GM04504 (cell line): ENCODE results near the gene DDOST.
"Not testable (repeated sequence)": the region's sequence is repeated elsewhere in the genome, so short reads cannot be mapped to it uniquely, and the experiment has no call there.

Experiments used
- DNase-seq: peaks from one replicate; pipeline ENCODE4 v3.0.0-alpha.2; 2012; ENCODE audit warnings: low read depth

DDOST gene

DNA sequence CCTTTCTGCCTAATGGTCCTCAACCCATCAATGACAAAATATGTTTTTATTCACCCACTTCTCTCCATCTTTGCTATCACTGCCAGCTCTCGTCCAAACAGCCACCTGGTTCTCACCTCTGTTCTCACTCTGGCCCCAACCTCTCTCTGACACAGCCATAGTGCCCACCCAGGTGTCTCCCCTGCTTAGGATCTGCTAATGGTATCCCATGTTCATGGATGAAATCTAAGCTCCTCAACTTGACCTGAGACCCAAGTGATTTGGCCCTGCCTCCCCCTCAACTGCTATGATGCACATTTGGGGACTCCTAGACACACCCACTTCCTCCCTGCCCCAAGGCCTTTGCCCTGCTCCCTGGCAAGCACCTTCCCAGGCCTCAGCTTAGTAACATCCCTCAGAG lies 30.7 kb upstream of the DDOST start:
- no peak for DNase-seq

DNA sequence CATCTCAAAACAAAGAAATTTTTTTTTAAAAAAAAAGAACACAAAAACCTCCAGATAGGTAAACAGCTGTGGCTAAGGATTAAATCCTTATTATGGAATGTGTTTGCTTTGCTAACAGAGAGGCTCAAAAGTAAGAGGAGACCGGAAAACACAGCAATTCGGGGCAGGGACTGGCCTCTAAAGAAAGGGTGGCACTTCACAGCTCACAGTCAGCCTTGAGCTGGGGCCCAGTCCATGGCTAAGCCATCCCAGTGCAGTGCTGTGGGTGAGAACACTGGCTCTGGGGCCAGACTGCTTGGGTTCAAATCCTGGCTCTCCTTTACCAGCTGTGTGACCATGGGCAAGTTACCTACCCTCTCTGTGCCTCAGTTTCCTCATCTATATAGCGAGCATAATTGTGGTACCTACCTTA lies 28.5 kb upstream of the DDOST start:
- no peak for DNase-seq

DNA sequence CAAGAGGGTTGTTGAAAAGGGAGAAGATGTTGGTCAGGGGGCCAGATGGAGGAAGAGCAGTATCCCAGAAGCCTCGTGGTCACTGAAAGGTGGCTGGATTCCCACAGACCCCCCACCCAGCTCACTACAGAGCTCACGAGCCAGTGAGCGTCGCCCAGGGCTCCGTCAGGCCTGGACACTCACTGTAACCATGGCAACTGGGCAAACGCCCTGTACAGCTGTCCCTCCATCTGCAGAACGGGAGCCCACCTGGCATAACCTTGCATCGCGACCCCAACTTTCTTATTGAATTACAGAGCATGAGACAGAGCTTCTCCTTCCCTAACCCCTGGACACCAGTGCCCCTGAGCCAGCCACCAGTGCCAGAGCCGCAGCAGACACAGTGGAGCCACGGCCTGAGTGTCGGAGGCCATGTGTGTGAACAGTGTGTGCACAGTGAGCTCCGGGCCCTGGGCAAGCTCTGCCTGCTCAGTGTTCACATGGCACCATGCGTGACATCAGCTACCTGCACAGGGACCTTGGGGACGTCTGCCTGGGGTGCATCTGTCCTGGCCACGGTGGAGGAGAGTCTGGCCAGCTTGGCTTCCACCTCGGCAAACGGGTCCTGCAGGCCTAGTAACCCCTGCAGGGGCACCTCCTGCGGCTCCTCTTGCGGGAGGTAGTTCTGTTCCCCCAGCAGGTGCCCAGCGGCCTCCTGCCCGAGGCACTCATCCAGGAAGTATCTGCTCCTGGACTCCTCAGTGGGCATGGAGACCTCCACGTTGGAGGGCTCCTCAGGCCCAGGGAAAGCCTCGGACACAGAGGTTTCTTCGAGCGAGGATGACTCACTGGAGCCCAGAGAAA lies 25.9 kb upstream of the DDOST start:
- DNase-seq = no peak

DNA sequence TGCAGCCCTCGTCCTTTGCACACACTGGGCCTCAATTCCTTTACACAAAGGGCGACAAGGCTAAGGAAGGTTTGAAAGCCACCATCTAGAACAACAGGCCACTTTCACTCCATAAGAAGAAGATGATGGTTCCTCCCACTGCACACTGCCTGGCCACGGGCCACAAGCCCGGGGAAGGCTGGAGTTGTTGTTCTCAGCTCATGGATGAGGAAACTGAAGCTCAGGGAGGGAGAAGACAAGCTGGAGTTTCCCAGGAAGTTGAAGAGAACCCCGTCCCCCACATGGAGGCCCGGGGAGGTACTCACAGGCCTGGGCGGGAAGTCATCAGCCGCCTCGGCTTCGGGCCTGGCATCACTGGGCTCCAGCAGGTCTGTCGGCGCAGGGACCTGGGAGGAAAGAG lies 24.6 kb upstream of the DDOST start:
- no peak for DNase-seq

DNA sequence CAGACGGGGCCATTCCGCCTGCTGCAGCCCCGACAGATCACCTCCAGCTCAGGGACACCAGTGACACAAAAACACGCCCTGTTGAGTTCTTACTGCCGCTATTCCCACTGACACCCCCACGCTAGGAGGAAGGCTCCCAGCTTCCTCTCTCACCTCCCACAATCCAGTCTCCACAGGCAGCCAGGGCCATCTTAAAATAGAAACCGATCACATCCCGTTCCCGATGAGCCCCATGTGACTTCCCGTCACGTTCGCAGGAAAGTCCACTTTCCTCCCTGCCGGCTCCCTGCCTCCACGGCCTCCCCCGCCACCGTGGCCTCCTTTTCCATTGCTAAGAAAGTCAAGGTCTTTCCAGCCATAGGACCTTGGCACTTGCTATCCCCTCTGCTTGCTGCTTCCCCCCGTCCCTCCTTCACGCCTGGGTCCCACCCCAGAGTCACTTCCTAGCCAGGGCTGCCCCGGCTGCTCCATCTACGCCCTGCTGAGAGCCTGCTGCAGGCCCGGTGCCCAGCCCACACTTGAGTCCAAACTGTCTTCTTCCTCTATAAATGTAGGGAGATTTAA lies 24.0 kb upstream of the DDOST start:
- no peak for DNase-seq

DNA sequence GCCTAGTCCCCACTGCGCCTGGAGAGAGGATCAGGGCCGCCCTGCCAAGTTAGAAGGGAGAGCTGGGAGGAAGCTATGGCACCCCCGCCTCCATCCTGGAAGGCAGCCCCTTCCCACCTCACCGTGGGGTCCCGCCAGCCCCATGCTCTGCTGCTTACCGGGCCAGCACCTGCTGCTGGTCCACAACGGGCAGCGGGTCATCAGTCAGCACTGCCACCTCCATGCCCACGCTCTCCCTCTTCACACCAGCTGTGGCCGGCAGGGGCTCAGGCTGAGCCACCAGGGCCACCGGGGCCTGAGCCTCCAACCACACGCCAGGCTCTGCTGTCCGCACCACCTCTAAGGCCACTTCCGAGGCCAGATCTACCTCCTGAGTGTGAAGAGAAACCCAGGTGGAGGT lies 23.5 kb upstream of the DDOST start:
- DNase-seq = no peak

DNA sequence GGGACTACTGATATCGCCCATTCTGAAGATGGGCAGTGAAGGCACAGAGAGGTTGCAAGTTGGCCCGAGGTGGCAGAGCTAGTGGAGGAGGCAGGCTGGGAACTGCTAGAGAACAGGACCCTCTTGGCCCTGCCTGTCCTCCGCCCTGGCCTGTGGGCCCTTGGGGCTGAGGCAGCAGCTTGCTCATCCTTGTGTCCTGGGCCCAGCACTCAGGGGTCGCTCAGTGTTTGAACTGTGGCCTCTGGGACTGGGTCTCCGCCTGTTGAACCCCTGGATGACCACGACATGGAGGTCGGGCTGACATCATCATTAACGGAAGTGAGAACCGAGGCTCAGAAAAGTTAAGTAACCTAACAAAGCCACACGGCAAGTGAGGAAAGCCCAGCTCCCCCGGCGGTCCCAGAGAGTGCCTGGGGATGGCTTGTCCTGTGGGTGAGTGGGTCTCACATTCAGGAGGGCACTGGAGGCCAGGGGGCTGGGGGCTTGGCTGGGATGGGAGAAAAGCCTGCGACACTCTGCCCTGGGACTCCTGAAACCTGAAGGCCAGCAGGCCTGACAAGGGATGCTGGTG lies 23.0 kb upstream of the DDOST start:
- DNase-seq = no peak

DNA sequence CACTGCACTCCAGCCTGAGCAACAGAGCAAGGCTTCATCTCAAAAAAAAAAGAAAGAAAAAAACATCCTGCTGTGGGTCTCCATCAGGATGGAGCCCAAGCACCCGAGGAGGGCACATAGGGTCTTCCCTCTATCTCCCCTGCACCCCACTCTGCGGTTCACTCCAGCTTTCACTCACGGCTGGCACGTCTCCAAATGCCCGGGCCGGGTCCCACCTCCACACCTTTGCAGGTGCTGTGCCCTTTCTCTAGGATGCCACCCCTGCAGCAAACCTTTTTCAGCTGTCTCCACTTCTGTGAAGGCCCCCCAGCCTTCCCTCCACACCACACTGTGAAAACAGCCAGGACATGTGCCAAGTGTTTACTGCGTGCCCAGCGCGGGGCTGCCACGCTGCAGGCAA lies 22.4 kb upstream of the DDOST start:
- DNase-seq = no peak

DNA sequence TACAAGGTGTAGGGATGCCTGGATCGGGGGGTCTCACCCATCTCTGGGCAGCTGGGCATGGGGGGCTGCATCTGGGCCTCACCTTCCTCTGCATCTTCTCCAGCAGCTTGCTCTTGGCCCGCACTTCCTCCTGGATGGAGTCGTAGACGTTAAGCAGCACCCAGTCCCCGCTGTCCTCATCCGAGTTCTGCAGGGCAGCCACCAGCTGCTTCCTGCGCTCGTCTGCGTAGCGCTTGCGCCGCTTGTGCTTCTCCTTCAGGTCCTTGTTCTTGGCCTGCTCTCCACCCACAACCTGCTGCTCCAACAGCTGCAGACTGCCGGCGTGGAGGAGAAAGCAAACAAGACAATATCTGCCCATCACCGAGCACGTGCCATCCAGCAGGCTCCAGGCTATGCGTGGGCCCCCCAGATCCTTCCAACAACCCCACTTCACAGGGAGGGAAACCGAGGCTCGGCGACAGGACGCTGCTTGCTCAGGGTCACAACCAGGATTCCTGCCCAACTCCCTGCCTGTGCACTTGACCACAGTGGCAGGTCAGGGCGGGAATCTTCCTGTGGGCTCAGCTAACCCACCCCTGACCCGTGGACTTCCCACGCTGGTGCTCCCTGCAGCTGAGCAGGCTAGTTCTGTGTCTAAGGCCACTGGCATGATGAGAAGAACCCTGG lies 21.5 kb upstream of the DDOST start:
- no peak for DNase-seq

DNA sequence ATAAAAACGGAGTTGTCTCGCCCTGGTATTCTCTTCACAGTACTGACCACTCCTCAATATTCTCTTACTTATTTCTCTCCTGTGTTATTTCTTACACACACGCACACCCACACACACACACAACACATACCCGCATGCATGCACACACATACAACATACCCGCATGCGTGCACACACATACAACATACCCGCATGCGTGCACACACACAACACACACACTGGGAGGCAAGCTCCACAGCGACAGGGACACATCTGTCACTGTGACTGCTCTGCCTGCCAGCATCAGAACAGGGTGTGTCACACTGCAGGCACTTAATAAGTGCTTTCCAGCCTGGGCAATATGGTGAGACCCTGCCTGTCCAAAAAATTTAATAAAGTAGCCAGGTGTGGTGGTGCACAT lies 20.8 kb upstream of the DDOST start:
- no peak for DNase-seq

DNA sequence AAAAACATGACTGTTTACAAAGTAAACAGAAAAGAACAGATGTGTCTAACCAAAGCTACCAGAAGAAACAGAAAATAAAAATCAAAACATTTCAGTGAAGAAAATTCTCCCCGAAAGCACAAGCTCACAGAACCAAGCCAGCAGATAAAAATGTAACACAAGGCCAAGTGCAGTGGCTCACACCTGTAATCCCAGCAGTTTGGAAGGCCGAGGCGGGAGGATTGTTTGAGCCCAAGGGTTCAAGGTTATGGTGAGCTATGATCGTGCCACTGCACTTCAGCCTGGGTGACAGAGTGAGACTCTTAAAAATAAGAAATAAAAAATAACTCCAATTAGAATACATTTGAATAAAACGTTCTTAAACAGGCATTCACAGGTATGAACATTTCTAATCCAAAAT lies 19.1 kb upstream of the DDOST start:
- no peak for DNase-seq

DNA sequence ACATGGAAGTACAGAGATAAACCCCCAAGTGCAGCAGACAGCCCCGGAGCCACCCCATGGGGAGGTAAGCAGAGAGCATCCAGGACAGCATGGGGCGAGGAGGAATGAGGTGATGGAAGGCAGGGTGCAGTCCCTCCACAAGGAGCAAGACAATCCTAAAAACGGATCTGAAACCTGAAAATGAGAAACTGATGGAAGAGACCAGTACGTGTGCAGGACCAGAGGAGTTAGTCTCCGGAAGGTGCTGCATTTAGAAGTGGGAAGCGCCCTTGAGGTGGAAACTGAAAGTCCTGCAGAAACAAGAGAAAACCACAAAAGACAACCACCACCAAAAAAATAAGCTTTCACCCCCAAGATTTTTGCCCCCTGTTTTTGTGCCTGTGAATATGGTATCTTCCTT lies 17.4 kb upstream of the DDOST start:
- DNase-seq = no peak

DNA sequence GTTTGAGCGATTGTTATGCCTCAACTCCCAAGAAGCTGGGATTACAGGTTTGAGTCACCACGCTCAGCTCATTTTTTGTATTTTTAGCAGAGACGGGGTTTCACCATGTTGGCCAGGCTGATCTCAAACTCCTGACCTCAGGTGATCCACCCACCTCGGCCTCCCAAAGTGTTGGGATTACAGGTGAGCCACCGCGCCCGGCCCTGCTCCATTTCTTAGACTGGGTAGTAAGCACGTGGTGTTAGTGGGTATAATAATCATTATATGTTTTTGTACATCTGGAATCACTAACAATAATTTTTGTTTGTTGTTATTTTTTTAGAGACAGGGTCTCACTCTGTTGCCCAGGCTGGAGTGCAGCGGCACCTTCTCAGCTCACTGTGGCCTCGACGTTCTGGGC lies 12.5 kb upstream of the DDOST start:
- not testable (repeated sequence) for DNase-seq

DNA sequence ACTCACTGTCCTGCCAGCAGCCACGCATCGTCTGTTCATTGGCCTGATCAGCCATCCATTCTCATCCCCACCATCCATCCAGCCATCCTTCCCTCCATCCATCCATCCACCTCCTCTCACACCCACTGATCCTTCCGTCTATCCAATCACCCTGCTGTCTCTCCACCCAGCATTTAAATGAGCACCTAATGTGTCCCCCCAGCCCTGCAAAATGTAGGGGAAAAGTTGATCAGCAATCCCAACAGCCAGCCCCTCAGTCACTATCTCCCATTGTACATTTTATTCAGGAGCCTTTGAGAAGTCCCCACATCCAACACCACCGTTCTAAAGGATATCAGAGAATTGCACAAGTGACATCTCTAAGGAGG lies 11.1 kb upstream of the DDOST start:
- no peak for DNase-seq

DNA sequence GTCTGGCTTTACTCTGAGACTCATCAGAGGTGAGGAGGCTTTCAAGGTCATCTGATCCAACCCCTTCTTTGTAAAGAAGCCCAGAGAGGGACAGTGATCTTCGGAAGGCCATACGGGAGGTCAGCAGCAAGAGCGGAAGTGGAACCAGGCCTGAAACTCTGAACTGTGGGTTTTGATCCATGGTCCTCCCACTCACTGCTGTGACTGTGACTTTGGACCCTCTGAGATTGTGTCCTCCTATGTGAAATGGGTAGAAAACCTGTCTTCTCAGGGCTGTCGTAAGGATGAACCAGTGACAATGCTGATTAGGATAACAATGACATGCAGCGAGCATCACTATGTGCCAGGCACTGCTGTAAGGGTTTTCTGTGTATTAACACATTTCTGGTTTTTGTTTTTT lies 9.8 kb upstream of the DDOST start:
- no peak for DNase-seq

DNA sequence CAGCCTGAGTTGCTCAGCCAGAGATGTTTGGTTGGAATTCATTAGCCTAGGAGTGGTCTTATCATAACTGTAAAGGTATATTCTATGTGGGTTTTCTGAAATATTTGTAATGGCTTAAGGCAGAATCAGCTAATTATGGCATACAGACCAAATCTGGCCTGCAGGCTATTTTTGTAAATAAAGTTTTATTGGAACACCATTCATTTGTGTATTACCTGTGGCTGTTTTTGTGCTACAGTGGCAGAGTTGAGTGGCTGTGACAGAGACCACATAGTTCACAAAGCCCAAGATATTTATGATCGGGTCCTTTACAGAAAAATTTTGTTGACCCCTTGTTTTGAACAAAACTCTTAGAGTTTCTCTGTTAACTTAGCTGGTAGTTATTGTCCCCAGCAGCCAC lies 7.4 kb upstream of the DDOST start:
- no peak for DNase-seq

DNA sequence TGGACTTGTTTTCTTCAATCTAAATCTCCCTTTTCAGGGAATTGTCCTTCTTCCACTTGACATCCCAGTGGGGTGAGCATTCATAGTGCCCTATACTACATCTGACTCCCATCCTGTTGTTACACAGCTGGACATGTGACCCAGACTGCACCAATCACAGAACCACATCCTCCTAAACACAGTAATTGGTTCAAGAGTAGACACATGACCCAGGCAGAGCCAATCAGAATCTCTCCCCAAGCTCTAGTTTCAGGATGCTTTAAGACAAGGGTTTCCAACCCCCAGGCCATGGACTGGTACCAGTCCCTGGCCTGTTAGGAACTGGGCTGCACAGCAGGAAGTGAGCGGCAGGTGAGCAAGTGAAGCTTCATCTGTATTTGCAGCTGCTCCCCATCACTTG lies 5.6 kb upstream of the DDOST start:
- no peak for DNase-seq

DNA sequence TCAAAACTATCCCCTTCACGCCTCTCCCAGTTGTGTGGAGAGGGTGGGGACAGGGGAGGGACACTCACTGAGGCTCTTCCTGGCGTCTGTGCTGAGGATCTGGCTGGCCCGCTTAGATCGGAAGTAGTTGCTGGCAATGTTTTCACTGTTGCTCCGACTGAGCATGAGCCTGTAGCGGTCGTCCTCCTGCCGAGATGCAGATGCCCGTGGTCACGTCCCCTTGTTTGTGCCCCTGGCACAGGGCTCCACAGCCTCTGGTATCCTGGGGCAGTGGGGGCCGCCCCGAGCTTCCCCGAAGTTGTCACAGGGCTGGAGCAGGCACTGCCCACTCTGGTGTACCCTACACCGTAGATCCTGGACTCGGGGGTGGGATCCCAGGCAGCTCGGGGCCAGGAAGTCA lies 5.0 kb upstream of the DDOST start:
- DNase-seq = no peak

DNA sequence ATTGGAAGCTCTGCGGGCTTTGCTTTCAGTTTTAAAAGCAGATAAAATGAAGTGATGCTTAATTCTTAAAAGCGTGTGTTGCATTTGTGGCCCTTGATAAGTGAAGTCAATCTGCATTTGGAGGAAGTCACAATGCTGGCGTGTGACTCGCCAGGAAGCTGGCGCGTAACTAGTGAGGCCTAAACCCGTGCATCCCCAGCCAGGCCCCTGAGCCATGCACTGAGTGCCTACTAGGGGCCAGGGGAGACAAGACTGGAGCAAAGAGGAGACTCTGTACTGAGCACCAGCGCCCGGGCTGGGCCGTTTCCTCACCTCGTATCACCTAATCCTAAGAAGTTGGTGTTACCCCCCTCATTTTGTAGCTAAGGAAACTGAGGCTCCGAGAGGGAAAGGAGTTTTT lies 4.6 kb upstream of the DDOST start:
- no peak for DNase-seq

DNA sequence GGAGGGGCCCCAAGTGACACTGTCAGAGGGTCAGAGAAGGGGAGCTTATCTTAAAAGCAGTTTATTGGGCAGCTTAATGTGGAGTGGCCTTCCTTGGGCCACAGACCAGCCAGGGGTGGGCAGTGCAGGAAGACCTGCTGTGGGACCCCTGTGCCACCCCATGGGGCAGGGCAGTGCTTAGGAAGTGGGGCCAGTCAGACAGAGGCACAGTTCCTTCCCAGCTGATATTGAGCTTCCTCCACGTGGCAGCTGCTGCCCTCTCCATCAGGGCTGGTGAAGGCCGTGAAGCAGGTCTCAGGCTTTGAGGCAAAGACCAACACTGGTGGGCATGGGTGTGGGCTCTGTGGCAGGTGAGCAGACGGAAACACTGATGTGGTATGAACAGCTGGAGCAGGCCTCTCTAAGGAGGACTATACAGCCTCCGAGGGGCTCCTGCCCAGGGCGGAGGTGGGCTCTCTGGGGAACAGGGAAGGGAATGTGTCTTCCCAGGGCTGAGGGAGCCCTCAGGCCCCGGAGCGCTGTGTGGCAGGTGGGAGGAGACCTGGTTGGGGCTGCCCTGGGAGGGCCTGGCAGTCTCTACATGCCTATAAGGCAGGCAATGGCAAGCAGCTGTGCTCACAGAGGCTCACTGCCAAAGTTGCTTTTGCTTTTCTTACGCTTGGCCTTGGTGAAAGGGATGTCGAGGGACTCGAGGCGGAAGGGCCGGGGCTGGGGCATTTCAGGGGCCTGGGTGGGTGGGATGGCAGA lies 3.0 kb upstream of the DDOST start:
- DNase-seq = no peak

DNA sequence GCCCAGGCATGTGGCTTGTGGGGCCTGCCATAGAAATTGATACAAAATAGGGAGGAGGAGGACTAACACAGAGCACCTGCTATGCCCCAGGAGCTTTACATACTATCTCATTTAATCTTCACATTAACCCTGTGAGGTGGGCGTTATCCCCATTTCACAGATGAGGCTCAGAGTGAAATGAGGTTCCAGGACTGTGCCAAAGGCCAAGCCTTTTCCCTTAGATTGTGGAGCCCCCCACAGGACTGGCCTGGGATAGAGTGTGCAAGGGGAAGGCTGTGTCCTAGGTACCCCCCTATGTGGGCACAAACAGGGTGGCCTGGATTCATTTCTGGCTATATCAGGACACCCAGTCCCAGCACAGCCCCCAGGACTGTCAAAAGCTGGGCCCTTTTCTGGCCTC lies 2.2 kb upstream of the DDOST start:
- no peak for DNase-seq

DNA sequence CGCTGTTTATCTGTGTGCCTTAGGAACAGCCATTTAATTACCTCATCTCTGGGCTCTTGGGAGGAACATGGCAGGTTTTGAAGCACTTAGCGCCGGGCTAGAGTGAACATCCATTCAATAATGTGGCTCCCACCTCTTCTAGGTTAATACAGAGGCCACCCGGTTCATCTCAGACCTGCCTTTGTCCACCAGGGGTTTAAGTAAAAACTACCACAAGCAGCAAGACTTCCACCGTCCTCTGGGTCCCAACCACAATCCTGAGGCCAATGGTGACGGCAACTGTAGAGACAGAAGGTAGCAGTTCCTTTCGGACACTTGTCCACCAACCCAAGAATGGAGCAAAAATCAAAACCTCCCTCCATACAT lies 924 bp upstream of the DDOST start:
- DNase-seq = no peak

DNA sequence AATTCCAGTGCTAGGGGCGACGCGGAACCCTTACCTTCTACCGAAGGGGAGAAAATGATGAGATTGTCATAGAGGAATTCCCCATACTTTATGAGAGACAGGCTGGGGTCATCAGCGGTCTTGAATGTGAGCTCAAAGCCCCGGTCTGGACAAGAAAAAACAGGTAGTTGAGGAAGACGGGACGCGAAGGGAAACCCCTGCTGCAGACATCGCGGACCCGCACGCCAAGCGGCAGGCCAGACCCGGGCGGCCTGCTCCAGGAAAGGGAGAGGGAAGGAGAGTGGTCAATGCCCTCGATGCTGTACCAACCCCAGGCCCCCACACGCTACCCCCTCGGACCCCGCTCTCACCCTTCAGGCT lies 342 bp downstream of the DDOST start:
- no peak for DNase-seq
